KMS-11 (cell line): ENCODE measurements around the gene SEC23IP.

Source experiments
- H2AFZ ChIP-seq: fragments of 200-600 bp; sonication (generic); 2 replicates; pipeline ENCODE4 v1.6.1; 2016; ENCODE audit warnings: antibody characterized with exemption, mixed run types, low read depth
- H3K27ac ChIP-seq: fragments of 200-600 bp; sonication (generic); 2 replicates; pipeline ENCODE4 v1.6.1; 2016; ENCODE audit warnings: mild to moderate bottlenecking, mixed run types
- H3K27me3 ChIP-seq: fragments of 200-600 bp; sonication (generic); 2 replicates; pipeline ENCODE4 v1.6.1; 2017; ENCODE audit warnings: mild to moderate bottlenecking, low read depth, mixed run types, moderate library complexity; ENCODE audit not compliant: insufficient read depth
- H3K36me3 ChIP-seq: fragments of 200-600 bp; sonication (generic); 2 replicates; pipeline ENCODE4 v1.6.1; 2017; ENCODE audit warnings: mild to moderate bottlenecking, mixed run types; ENCODE audit not compliant: insufficient read depth
- H3K4me1 ChIP-seq: fragments of 200-600 bp; sonication (generic); 2 replicates; pipeline ENCODE4 v1.6.1; 2016; ENCODE audit warnings: mild to moderate bottlenecking, low read depth, mixed run types; ENCODE audit not compliant: poor library complexity, severe bottlenecking
- H3K4me2 ChIP-seq: fragments of 200-600 bp; sonication (generic); 2 replicates; pipeline ENCODE4 v1.7.0; 2016; ENCODE audit warnings: mild to moderate bottlenecking, mixed run types
- H3K4me3 ChIP-seq: fragments of 200-600 bp; sonication (generic); IDR thresholded peaks from 2 replicates; pipeline ENCODE4 v1.6.1; 2017; ENCODE audit warnings: low read depth, low read length, mixed read lengths; ENCODE audit not compliant: insufficient read depth
- H3K79me2 ChIP-seq: fragments of 200-600 bp; sonication (generic); 2 replicates; pipeline ENCODE4 v1.6.1; 2016; ENCODE audit warnings: low read depth, mixed run types; ENCODE audit not compliant: insufficient read depth
- H3K9ac ChIP-seq: fragments of 200-600 bp; sonication (generic); 2 replicates; pipeline ENCODE4 v1.6.1; 2016; ENCODE audit warnings: mild to moderate bottlenecking, mixed run types
- H4K20me1 ChIP-seq: fragments of 200-600 bp; sonication (generic); 2 replicates; pipeline ENCODE4 v1.6.1; 2016; ENCODE audit warnings: mild to moderate bottlenecking, mixed run types; ENCODE audit not compliant: insufficient read depth
- CTCF ChIP-seq: fragments of 200-600 bp; sonication (generic); conservative IDR thresholded peaks from 2 replicates; pipeline ENCODE4 v1.6.1; 2017; ENCODE audit warnings: low read depth, mild to moderate bottlenecking, antibody characterized with exemption, low read length, moderate library complexity, mixed read lengths

SEC23IP gene

GRCh38 chr10:119917777-119918176, 25.2 kb downstream of the SEC23IP start:
- no peak overlapping the region for H3K9ac ChIP-seq
- no peak overlapping the region for H3K27ac ChIP-seq
- H3K79me2 ChIP-seq: no peaks in the 10 kb centered on the region
- no peak overlapping the region for H3K4me2 ChIP-seq
- peaks cover 6% of the 10 kb centered on the region for H3K4me1 ChIP-seq
- H3K27me3 ChIP-seq: no peaks in the 10 kb centered on the region
- no peak overlapping the region for H3K4me3 ChIP-seq
- H3K36me3 ChIP-seq: peaks cover 3% of the 10 kb centered on the region; the same call in 1 of the 2 replicates
- TF ChIP-seq CTCF: no peak
- no peaks in the 10 kb centered on the region for H4K20me1 ChIP-seq
- no peak overlapping the region for H2AFZ ChIP-seq

- Histone ChIP-seq H3K4me3 (no peak overlapping the region), H3K4me2 (no peak overlapping the region), H2AFZ (no peak overlapping the region), H3K9ac (no peak overlapping the region), H3K27ac (no peak overlapping the region), H4K20me1 (no peaks in the 10 kb centered on the region), H3K36me3 (peaks cover 3% of the 10 kb centered on the region; the same call in 1 of the 2 replicates), H3K27me3 (no peaks in the 10 kb centered on the region), H3K79me2 (no peaks in the 10 kb centered on the region), H3K4me1 (peaks cover 6% of the 10 kb centered on the region)
- no peak for TF ChIP-seq CTCF
These were observed 26.7 kb downstream of the SEC23IP start for GRCh38 chr10:119919271-119919670.

GRCh38 chr10:119919826-119920225, 27.3 kb downstream of the SEC23IP start:
- no peak overlapping the region for H3K27ac ChIP-seq
- H4K20me1 ChIP-seq: no peaks in the 10 kb centered on the region
- H2AFZ ChIP-seq: no peak overlapping the region
- no peak overlapping the region for H3K9ac ChIP-seq
- peaks cover 6% of the 10 kb centered on the region for H3K4me1 ChIP-seq
- H3K27me3 ChIP-seq: no peaks in the 10 kb centered on the region
- no peak overlapping the region for H3K4me2 ChIP-seq
- peaks cover 3% of the 10 kb centered on the region; the same call in 1 of the 2 replicates for H3K36me3 ChIP-seq
- no peak for TF ChIP-seq CTCF
- H3K4me3 ChIP-seq: no peak overlapping the region
- H3K79me2 ChIP-seq: no peaks in the 10 kb centered on the region

- Histone ChIP-seq H3K79me2 (no peaks in the 10 kb centered on the region), H3K4me3 (no peak overlapping the region), H3K36me3 (peaks cover 4% of the 10 kb centered on the region; the same call in 1 of the 2 replicates), H3K27ac (no peak overlapping the region), H2AFZ (no peak overlapping the region), H3K4me2 (no peak overlapping the region), H4K20me1 (no peaks in the 10 kb centered on the region), H3K9ac (no peak overlapping the region), H3K27me3 (no peaks in the 10 kb centered on the region), H3K4me1 (no peaks in the 10 kb centered on the region)
- TF ChIP-seq CTCF: no peak
These were observed 35.9 kb downstream of the SEC23IP start for GRCh38 chr10:119928411-119928810.
